ENCODE data around the gene SEMA3G. TPM values are rescaled to one million over a fixed set of nuclear protein-coding genes. Genes with fewer than 3 reads are reported as not detected.

SEMA3G gene
- total and polyA plus RNA-seq, 4 donors: 5.1 to 30.8 (median 14.9) TPM

GRCh38 chr3:52443791-52444687 is 864 bp downstream of the SEMA3G start:
- no peaks in the 10 kb centered on the region for H3K27me3 ChIP-seq (ENCODE audit: control insufficient read depth in 3 of 3, insufficient read depth in 3 of 3, low read length in 2 of 3)
- 77 to 79% methylated on average over 25 of the region's 25 CpGs for WGBS, 2 donors
- TF ChIP-seq CTCF (IDR thresholded peaks at IDR 0.05; ENCODE audit: control extremely low read depth, extremely low read depth): no peak
- H3K9me3 ChIP-seq (ENCODE audit: control insufficient read depth in 4 of 4, insufficient read depth in 3 of 4, low read length in 3 of 4): no peaks in the 10 kb centered on the region
- peak overlapping the region in 1 of 2 donors; percentile 27 for H3K27ac ChIP-seq (ENCODE audit: low read depth in 1 of 2, low read length in 1 of 2)
- DNase-seq (no peak), ATAC-seq (ENCODE audit: insufficient read depth, low FRiP score) (no peak)
- no peak overlapping the region for H3K9ac ChIP-seq (ENCODE audit: insufficient read depth in 1 of 2, low read length in 2 of 2)
- H3K4me1 ChIP-seq (ENCODE audit: control insufficient read depth in 5 of 5, insufficient read depth in 5 of 5, low read length in 5 of 5): peaks cover 0 to 10% (median 0%) of the 10 kb centered on the region in 5 donors
- peaks cover 0 to 2% (median 0%) of the 10 kb centered on the region in 4 donors for H3K36me3 ChIP-seq (ENCODE audit: control insufficient read depth in 4 of 4, insufficient read depth in 4 of 4, low read length in 4 of 4)
- H3K4me3 ChIP-seq: peak overlapping the region; percentile 29

- no peak overlapping the region for H3K27ac ChIP-seq (ENCODE audit: low read depth in 1 of 2, low read length in 1 of 2)
- DNase-seq (no peak), ATAC-seq (ENCODE audit: insufficient read depth, low FRiP score) (no peak)
- 82 to 88% methylated on average over 8 of the region's 8 CpGs for WGBS, 2 donors
- H3K9ac ChIP-seq (ENCODE audit: insufficient read depth in 1 of 2, low read length in 2 of 2): no peak overlapping the region
- no peaks in the 10 kb centered on the region for H3K27me3 ChIP-seq (ENCODE audit: control insufficient read depth in 3 of 3, insufficient read depth in 3 of 3, low read length in 2 of 3)
- H3K9me3 ChIP-seq (ENCODE audit: control insufficient read depth in 4 of 4, insufficient read depth in 3 of 4, low read length in 3 of 4): no peaks in the 10 kb centered on the region
- no peak for TF ChIP-seq CTCF (IDR thresholded peaks at IDR 0.05; ENCODE audit: control extremely low read depth, extremely low read depth)
- H3K4me3 ChIP-seq: peak overlapping the region; percentile 29
- H3K4me1 ChIP-seq (ENCODE audit: control insufficient read depth in 5 of 5, insufficient read depth in 5 of 5, low read length in 5 of 5): peaks cover 0 to 10% (median 0%) of the 10 kb centered on the region in 5 donors
- H3K36me3 ChIP-seq (ENCODE audit: control insufficient read depth in 4 of 4, insufficient read depth in 4 of 4, low read length in 4 of 4): peaks cover 0 to 2% (median 0%) of the 10 kb centered on the region in 4 donors
Measured at GRCh38 chr3:52443268-52443610, 1.7 kb downstream of the SEMA3G start.

GRCh38 chr3:52442409-52443267 is 2.3 kb downstream of the SEMA3G start:
- peak overlapping the region; percentile 29 for H3K4me3 ChIP-seq
- no peak overlapping the region for H3K27ac ChIP-seq (ENCODE audit: low read depth in 1 of 2, low read length in 1 of 2)
- H3K9me3 ChIP-seq (ENCODE audit: control insufficient read depth in 4 of 4, insufficient read depth in 3 of 4, low read length in 3 of 4): no peaks in the 10 kb centered on the region
- 88 to 93% methylated on average over 16 of the region's 16 CpGs for WGBS, 2 donors
- no peak for ATAC-seq (ENCODE audit: insufficient read depth, low FRiP score)
- H3K4me1 ChIP-seq (ENCODE audit: control insufficient read depth in 5 of 5, insufficient read depth in 5 of 5, low read length in 5 of 5): peaks cover 0 to 12% (median 0%) of the 10 kb centered on the region in 5 donors
- peaks cover 0 to 2% (median 0%) of the 10 kb centered on the region in 4 donors for H3K36me3 ChIP-seq (ENCODE audit: control insufficient read depth in 4 of 4, insufficient read depth in 4 of 4, low read length in 4 of 4)
- no peak overlapping the region for H3K9ac ChIP-seq (ENCODE audit: insufficient read depth in 1 of 2, low read length in 2 of 2)
- no peaks in the 10 kb centered on the region for H3K27me3 ChIP-seq (ENCODE audit: control insufficient read depth in 3 of 3, insufficient read depth in 3 of 3, low read length in 2 of 3)
- no peak for TF ChIP-seq CTCF (IDR thresholded peaks at IDR 0.05; ENCODE audit: control extremely low read depth, extremely low read depth)
- no peak for DNase-seq
